WTC11 (cell line): ENCODE data around the gene CSTA. TPM values are rescaled to one million over a fixed set of nuclear protein-coding genes. Genes with fewer than 3 reads are reported as not detected.
A peak's percentile ranks its signal among the peaks of the same experiment; 100 is the strongest.

Source experiments
- ATAC-seq: fragments of 200-7000 bp; cut with Tn5 transposase; 2 replicates; pipeline ENCODE4 v1.10.0; 2021; ENCODE audit warnings: mild to moderate bottlenecking, moderate library complexity
- CTCF ChIA-PET: fragments of 300-600 bp; sonication (Branson Sonifier 250); formaldehyde crosslinking; loops from one replicate; lab custom pipeline; 2021; ENCODE audit warnings: antibody characterized with exemption; lab: Charles Lee
- POLR2A ChIA-PET: fragments of 350-600 bp; sonication (Branson Sonifier 250); formaldehyde crosslinking; loops from one replicate; lab custom pipeline; 2021; ENCODE audit warnings: antibody characterized with exemption; lab: Charles Lee
- DNase-seq: peaks from one replicate; pipeline ENCODE4 v3.0.0; 2021; ENCODE audit warnings: low spot score
- H3K27ac Mint-ChIP-seq: 2 replicates; pipeline ENCODE4 v1.8.0; 2021; ENCODE audit warnings: mixed read lengths
- H3K27me3 Mint-ChIP-seq: 2 replicates; pipeline ENCODE4 v1.8.0; 2021; ENCODE audit warnings: low read depth, mild to moderate bottlenecking, moderate library complexity, mixed read lengths
- H3K36me3 Mint-ChIP-seq: 2 replicates; pipeline ENCODE4 v1.8.0; 2021; ENCODE audit warnings: mixed read lengths
- H3K4me1 Mint-ChIP-seq: 2 replicates; pipeline ENCODE4 v1.8.0; 2022; ENCODE audit warnings: mixed read lengths
- H3K4me3 Mint-ChIP-seq: 2 replicates; pipeline ENCODE4 v1.8.0; 2021; ENCODE audit warnings: mild to moderate bottlenecking, moderate library complexity, mixed read lengths
- H3K9me3 Mint-ChIP-seq: 2 replicates; pipeline ENCODE4 v1.8.0; 2021; ENCODE audit warnings: mixed read lengths
- FOXJ3 ChIP-seq: sonication (generic); formaldehyde crosslinking; IDR thresholded peaks from 2 replicates; pipeline ENCODE4 v1.9.0; 2021; ENCODE audit warnings: missing genetic modification reagents, mild to moderate bottlenecking, borderline replicate concordance
- FOXP1 ChIP-seq: sonication (generic); formaldehyde crosslinking; IDR thresholded peaks from 2 replicates; pipeline ENCODE4 v1.8.0; 2022; ENCODE audit warnings: missing genetic modification reagents, mild to moderate bottlenecking, moderate library complexity, borderline replicate concordance
- GTF2I ChIP-seq: fragments of 250-450 bp; sonication (Bioruptor Pico); conservative IDR thresholded peaks from 2 replicates; pipeline ENCODE4 v1.4.0; 2021; ENCODE audit warnings: mild to moderate bottlenecking
- JAZF1 ChIP-seq: fragments of 250-450 bp; sonication (Bioruptor Pico); IDR thresholded peaks from 2 replicates; pipeline ENCODE4 v1.9.0; 2021; ENCODE audit warnings: moderate library complexity, mild to moderate bottlenecking, inconsistent platforms
- JUN ChIP-seq: sonication (generic); formaldehyde crosslinking; IDR thresholded peaks from 2 replicates; pipeline ENCODE4 v1.8.0; 2023; ENCODE audit warnings: mild to moderate bottlenecking, missing genetic modification reagents
- NR1H2 ChIP-seq: sonication (generic); formaldehyde crosslinking; IDR thresholded peaks from 2 replicates; pipeline ENCODE4 v1.9.0; 2021; ENCODE audit warnings: mild to moderate bottlenecking, moderate library complexity, missing genetic modification reagents
- PRRX2 ChIP-seq: fragments of 250-450 bp; sonication (Bioruptor Pico); IDR thresholded peaks from 2 replicates; pipeline ENCODE4 v1.8.0; 2021; ENCODE audit warnings: mild to moderate bottlenecking
- RORB ChIP-seq: fragments of 250-450 bp; sonication (Bioruptor Pico); IDR thresholded peaks from 2 replicates; pipeline ENCODE4 v1.9.0; 2021; ENCODE audit warnings: mild to moderate bottlenecking
- ZNF138 ChIP-seq: sonication (generic); formaldehyde crosslinking; conservative IDR thresholded peaks from 2 replicates; pipeline ENCODE4 v1.8.1; 2022; ENCODE audit warnings: mild to moderate bottlenecking, moderate library complexity, missing genetic modification reagents
- ZNF317 ChIP-seq: sonication (generic); formaldehyde crosslinking; IDR thresholded peaks from 2 replicates; pipeline ENCODE4 v1.8.1; 2023; ENCODE audit warnings: low read depth, mild to moderate bottlenecking, moderate library complexity, missing genetic modification reagents, borderline replicate concordance
- total RNA-seq: library from RNA; stranded (reverse); gene quantifications from 3 replicates; pipeline ENCODE4 v1.2.3, GENCODE V29; 2021
- TF ChIP-seq, protein P1 (sequence below): sonication (generic); formaldehyde crosslinking; IDR thresholded peaks from 2 replicates; pipeline ENCODE4 v1.8.1; 2022; ENCODE audit warnings: mild to moderate bottlenecking, moderate library complexity, missing genetic modification reagents
- TF ChIP-seq, protein P2 (sequence below): sonication (generic); formaldehyde crosslinking; IDR thresholded peaks from 2 replicates; pipeline ENCODE4 v1.8.1; 2023; ENCODE audit warnings: mild to moderate bottlenecking, missing genetic modification reagents
- TF ChIP-seq, protein P3 (sequence below): sonication (generic); formaldehyde crosslinking; IDR thresholded peaks from 2 replicates; pipeline ENCODE4 v1.8.1; 2023; ENCODE audit warnings: mild to moderate bottlenecking, missing genetic modification reagents, borderline replicate concordance
- TF ChIP-seq, protein P4 (sequence below): fragments of 250-450 bp; sonication (Bioruptor Pico); IDR thresholded peaks from 2 replicates; pipeline ENCODE4 v2.1.2; 2022; ENCODE audit warnings: mild to moderate bottlenecking, moderate library complexity
- TF ChIP-seq, protein P5 (sequence below): sonication (generic); formaldehyde crosslinking; IDR thresholded peaks from 2 replicates; pipeline ENCODE4 v1.8.0; 2022; ENCODE audit warnings: missing genetic modification reagents

CSTA gene
- total RNA-seq, 1 experiment from 2014 or later: not detected

DNA sequence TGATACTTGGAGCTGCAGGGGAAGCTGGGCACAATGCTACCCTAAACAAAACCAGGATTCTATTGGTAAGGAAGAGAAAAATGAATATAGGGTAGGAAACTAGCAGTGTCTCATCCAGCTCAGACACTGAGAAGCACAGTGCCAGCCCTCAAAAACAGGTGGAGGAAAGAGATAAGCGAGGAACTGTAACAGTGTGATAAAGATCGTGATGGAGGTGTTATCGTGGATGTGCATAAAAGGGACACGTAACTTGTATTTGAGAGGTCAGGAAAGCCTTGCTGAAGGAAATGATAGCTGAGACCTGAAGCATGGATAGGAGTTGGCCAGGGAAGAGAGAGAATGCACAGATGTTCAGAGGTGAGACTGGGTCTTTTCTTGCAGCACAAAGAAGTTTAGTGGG lies 30.6 kb downstream of the CSTA start:
- Mint-ChIP-seq H3K27me3 (no peaks in the 10 kb centered on the region), H3K9me3 (no peaks in the 10 kb centered on the region), H3K36me3 (peaks cover 12% of the 10 kb centered on the region), H3K4me1 (no peaks in the 10 kb centered on the region), H3K27ac (no peak overlapping the region), H3K4me3 (no peak overlapping the region)
- POLR2A ChIA-PET: interaction anchor here (0.5 kb wide), 1 partner anchor 28 kb away, joined by 3 read pairs; no protein-coding TSS in a partner anchor
- DNase-seq: no peak
- no peak for ATAC-seq
- CTCF ChIA-PET: interaction anchor here (3.2 kb wide), 1 partner anchor 254 kb away, joined by 13 read pairs; no protein-coding TSS in a partner anchor
- TF ChIP-seq GTF2I (CRISPR knock-in tag) (no peak), FOXP1 (CRISPR knock-in tag) (no peak), FOXJ3 (CRISPR knock-in tag) (no peak), ZNF317 (CRISPR knock-in tag) (no peak), RORB (CRISPR knock-in tag) (no peak), PRRX2 (no peak), JUN (CRISPR knock-in tag) (no peak)
- TF ChIP-seq, protein P1, sequence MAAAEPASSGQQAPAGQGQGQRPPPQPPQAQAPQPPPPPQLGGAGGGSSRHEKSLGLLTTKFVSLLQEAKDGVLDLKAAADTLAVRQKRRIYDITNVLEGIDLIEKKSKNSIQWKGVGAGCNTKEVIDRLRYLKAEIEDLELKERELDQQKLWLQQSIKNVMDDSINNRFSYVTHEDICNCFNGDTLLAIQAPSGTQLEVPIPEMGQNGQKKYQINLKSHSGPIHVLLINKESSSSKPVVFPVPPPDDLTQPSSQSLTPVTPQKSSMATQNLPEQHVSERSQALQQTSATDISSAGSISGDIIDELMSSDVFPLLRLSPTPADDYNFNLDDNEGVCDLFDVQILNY (CRISPR knock-in tag): no peak
- TF ChIP-seq, protein P2, sequence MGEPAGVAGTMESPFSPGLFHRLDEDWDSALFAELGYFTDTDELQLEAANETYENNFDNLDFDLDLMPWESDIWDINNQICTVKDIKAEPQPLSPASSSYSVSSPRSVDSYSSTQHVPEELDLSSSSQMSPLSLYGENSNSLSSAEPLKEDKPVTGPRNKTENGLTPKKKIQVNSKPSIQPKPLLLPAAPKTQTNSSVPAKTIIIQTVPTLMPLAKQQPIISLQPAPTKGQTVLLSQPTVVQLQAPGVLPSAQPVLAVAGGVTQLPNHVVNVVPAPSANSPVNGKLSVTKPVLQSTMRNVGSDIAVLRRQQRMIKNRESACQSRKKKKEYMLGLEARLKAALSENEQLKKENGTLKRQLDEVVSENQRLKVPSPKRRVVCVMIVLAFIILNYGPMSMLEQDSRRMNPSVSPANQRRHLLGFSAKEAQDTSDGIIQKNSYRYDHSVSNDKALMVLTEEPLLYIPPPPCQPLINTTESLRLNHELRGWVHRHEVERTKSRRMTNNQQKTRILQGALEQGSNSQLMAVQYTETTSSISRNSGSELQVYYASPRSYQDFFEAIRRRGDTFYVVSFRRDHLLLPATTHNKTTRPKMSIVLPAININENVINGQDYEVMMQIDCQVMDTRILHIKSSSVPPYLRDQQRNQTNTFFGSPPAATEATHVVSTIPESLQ (CRISPR knock-in tag): no peak
- TF ChIP-seq, protein P3, sequence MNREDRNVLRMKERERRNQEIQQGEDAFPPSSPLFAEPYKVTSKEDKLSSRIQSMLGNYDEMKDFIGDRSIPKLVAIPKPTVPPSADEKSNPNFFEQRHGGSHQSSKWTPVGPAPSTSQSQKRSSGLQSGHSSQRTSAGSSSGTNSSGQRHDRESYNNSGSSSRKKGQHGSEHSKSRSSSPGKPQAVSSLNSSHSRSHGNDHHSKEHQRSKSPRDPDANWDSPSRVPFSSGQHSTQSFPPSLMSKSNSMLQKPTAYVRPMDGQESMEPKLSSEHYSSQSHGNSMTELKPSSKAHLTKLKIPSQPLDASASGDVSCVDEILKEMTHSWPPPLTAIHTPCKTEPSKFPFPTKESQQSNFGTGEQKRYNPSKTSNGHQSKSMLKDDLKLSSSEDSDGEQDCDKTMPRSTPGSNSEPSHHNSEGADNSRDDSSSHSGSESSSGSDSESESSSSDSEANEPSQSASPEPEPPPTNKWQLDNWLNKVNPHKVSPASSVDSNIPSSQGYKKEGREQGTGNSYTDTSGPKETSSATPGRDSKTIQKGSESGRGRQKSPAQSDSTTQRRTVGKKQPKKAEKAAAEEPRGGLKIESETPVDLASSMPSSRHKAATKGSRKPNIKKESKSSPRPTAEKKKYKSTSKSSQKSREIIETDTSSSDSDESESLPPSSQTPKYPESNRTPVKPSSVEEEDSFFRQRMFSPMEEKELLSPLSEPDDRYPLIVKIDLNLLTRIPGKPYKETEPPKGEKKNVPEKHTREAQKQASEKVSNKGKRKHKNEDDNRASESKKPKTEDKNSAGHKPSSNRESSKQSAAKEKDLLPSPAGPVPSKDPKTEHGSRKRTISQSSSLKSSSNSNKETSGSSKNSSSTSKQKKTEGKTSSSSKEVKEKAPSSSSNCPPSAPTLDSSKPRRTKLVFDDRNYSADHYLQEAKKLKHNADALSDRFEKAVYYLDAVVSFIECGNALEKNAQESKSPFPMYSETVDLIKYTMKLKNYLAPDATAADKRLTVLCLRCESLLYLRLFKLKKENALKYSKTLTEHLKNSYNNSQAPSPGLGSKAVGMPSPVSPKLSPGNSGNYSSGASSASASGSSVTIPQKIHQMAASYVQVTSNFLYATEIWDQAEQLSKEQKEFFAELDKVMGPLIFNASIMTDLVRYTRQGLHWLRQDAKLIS (CRISPR knock-in tag): no peak
- TF ChIP-seq, protein P4, sequence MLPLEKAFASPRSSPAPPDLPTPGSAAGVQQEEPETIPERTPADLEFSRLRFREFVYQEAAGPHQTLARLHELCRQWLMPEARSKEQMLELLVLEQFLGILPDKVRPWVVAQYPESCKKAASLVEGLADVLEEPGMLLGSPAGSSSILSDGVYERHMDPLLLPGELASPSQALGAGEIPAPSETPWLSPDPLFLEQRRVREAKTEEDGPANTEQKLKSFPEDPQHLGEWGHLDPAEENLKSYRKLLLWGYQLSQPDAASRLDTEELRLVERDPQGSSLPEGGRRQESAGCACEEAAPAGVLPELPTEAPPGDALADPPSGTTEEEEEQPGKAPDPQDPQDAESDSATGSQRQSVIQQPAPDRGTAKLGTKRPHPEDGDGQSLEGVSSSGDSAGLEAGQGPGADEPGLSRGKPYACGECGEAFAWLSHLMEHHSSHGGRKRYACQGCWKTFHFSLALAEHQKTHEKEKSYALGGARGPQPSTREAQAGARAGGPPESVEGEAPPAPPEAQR: no peak
- TF ChIP-seq, protein P5, sequence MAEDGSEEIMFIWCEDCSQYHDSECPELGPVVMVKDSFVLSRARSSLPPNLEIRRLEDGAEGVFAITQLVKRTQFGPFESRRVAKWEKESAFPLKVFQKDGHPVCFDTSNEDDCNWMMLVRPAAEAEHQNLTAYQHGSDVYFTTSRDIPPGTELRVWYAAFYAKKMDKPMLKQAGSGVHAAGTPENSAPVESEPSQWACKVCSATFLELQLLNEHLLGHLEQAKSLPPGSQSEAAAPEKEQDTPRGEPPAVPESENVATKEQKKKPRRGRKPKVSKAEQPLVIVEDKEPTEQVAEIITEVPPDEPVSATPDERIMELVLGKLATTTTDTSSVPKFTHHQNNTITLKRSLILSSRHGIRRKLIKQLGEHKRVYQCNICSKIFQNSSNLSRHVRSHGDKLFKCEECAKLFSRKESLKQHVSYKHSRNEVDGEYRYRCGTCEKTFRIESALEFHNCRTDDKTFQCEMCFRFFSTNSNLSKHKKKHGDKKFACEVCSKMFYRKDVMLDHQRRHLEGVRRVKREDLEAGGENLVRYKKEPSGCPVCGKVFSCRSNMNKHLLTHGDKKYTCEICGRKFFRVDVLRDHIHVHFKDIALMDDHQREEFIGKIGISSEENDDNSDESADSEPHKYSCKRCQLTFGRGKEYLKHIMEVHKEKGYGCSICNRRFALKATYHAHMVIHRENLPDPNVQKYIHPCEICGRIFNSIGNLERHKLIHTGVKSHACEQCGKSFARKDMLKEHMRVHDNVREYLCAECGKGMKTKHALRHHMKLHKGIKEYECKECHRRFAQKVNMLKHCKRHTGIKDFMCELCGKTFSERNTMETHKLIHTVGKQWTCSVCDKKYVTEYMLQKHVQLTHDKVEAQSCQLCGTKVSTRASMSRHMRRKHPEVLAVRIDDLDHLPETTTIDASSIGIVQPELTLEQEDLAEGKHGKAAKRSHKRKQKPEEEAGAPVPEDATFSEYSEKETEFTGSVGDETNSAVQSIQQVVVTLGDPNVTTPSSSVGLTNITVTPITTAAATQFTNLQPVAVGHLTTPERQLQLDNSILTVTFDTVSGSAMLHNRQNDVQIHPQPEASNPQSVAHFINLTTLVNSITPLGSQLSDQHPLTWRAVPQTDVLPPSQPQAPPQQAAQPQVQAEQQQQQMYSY (CRISPR knock-in tag): no peak

DNA sequence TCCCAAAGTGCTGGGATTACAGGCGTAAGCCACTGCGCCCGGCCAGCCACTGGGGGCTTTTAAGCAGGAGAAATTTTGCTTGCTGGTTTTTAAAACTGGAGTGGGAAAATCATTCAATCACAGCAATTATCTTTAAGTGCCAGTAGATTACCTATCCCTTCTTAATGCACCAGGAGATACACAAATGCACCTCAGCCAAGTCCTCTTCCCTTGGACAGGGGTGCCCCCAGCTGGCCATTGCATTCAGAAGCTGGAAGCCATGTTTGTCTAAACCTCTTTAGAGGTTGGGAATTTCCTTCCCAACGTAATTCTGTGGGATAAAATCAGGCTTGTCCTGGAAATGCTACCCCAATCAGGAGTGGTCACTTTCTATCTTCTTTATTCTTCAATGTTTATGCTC lies 31.4 kb downstream of the CSTA start:
- TF ChIP-seq ZNF138 (CRISPR knock-in tag): no peak
- no peak for TF ChIP-seq JAZF1 (CRISPR knock-in tag)
- no peak for TF ChIP-seq NR1H2
- H3K36me3 Mint-ChIP-seq: peaks cover 12% of the 10 kb centered on the region
- POLR2A ChIA-PET: no interaction called here
- no peaks in the 10 kb centered on the region for H3K9me3 Mint-ChIP-seq
- ATAC-seq: peak; percentile 80
- no peak overlapping the region for H3K4me3 Mint-ChIP-seq
- no peaks in the 10 kb centered on the region for H3K4me1 Mint-ChIP-seq
- H3K27ac Mint-ChIP-seq: no peak overlapping the region
- peak; percentile 58 for DNase-seq
- H3K27me3 Mint-ChIP-seq: no peaks in the 10 kb centered on the region
- CTCF ChIA-PET: interaction anchor here (1.0 to 3.2 kb wide), 3 partner anchors 50 to 254 kb away, joined by 4 to 13 read pairs (median 13); no protein-coding TSS in a partner anchor
